H1 (cell line): ENCODE results near the gene STRN4. TPM values are rescaled to one million over a fixed set of nuclear protein-coding genes. Genes with fewer than 3 reads are reported as not detected.

ENCODE experiments used
- HDAC6 ChIP-seq: IDR thresholded peaks from one replicate; pipeline ENCODE4 v1.7.1; 2012; ENCODE audit warnings: low read depth, mild to moderate bottlenecking, inconsistent platforms, low read length, moderate library complexity
- NRF1 ChIP-seq: IDR thresholded peaks from 2 replicates; pipeline ENCODE4 v1.6.1; 2011; ENCODE audit warnings: mild to moderate bottlenecking, low read depth, low read length, improper control_type of control experiment
- RNF2 ChIP-seq: fragments of 200-900, 300-1000 bp; sonication (generic); IDR thresholded peaks from 2 replicates; pipeline ENCODE4 v1.7.1; 2016; ENCODE audit warnings: borderline replicate concordance, low read depth, mild to moderate bottlenecking, antibody characterized with exemption, low read length; ENCODE audit not compliant: poor library complexity, severe bottlenecking; ENCODE audit errors: missing control alignments
- SAP30 ChIP-seq: fragments of 300-600 bp; sonication (generic); IDR thresholded peaks from 2 replicates; pipeline ENCODE4 v1.7.1; 2012; ENCODE audit warnings: low read length, moderate library complexity, mild to moderate bottlenecking, inconsistent platforms; ENCODE audit not compliant: insufficient read depth, insufficient replicate concordance
- SUZ12 ChIP-seq: fragments of 200-600 bp; sonication (generic); IDR thresholded peaks from 2 replicates; pipeline ENCODE4 v1.6.1; 2012; ENCODE audit warnings: mild to moderate bottlenecking, inconsistent platforms, low read length, moderate library complexity, mixed read lengths
- YY1 ChIP-seq: IDR thresholded peaks from 2 replicates; pipeline ENCODE4 v1.6.1; 2011; ENCODE audit warnings: low read depth, mild to moderate bottlenecking, low read length
- polyA plus RNA-seq, 7 experiments: library from polyadenylated mRNA; depleted of rRNA in 3 of 7; stranded (reverse) in 5 of 7; unstranded in 2 of 7; fragments of >200 nt in 5 of 7; fragments of 200-250 nt in 2 of 7; gene quantifications; 1 replicate in 5 of 7; 2 replicates in 1 of 7; 4 replicates in 1 of 7; pipeline versions ENCODE4 v1.2.1 to v1.2.3, GENCODE V29; 2011 to 2013; ENCODE audit warnings: missing spikeins in 2 of 7, mixed read lengths in 2 of 7
- total RNA-seq: library from RNA; stranded (reverse); fragmentation: NEBNext Ultra II Directional; extraction: Animal tissue kit (Norgen Biotek cat#: 25700); gene quantifications from 2 replicates; pipeline ENCODE4 v1.2.1, GENCODE V29; 2021

The STRN4 gene
- total and polyA plus RNA-seq, 2 of the 8 experiments (the other 6 are each of a cell fraction or from before 2014, with no cell fraction given), result 120 to 187 TPM

- TF ChIP-seq HDAC6, result no peak
- TF ChIP-seq SAP30, result no peak
- no peak for TF ChIP-seq SUZ12
- TF ChIP-seq RNF2, result no peak
- no peak for TF ChIP-seq YY1
- TF ChIP-seq NRF1, result no peak
Measured at GRCh38 chr19:46741447-46741846, 4.8 kb downstream of the STRN4 start (continued).
